NCI-H128 (cell line): ENCODE results near the gene AGBL3.
A peak's percentile ranks its signal among the peaks of the same experiment; 100 is the strongest.
"Not testable (repeated sequence)": the region's sequence is repeated elsewhere in the genome, so short reads cannot be mapped to it uniquely, and the experiment has no call there.

Experiments
- DNase-seq: peaks from one replicate; lab custom pipeline; 2025; ENCODE audit not compliant: unreplicated experiment; lab: John Stamatoyannopoulos, UW

The AGBL3 gene

DNA sequence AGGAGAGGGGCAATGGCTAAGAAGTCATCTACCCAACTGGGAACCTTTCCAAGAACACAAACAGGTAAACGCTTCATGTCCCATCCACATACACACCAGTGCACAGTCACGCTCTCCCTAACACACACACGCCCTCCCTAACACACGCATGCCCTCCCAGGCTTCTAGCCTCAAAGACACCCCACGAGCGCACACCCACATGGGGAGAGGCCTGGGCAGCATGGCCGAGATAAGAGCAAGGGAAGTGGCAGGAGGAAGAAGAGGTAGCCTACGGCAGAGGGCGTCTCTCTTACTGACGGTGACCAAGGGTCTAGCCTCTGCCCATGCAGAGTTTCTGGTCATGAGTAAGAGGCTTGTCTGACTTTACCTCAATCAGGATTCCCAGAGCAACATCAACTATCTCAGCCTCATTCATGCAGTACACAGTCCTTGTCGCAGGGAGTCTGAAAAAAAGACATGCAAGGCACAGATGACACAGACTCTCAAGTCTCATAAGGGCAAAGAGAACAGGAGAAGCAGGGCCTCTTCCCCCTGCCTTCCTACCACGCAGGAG, 181.1 kb downstream of the AGBL3 start:
- DNase-seq, result no peak

DNA sequence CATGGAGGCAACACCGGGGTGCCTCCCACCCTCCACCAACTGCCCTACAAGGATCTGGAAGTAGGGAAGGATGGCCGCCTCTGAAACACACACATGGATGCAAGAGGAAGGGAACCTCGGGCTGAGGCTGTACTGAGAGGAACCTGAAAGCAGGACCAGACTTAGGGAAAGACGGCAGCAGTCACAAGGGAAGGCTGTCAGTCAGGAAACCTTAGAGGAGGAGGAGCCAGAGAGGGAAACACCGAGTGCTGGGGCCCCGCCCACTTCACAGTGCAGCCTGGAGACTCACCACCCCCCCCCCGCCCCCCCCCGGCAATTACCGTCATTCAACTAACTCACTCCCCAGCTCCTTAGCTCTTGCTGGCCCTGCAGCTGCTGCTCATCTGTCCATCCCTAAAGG, 181.7 kb downstream of the AGBL3 start:
- no peak for DNase-seq

DNA sequence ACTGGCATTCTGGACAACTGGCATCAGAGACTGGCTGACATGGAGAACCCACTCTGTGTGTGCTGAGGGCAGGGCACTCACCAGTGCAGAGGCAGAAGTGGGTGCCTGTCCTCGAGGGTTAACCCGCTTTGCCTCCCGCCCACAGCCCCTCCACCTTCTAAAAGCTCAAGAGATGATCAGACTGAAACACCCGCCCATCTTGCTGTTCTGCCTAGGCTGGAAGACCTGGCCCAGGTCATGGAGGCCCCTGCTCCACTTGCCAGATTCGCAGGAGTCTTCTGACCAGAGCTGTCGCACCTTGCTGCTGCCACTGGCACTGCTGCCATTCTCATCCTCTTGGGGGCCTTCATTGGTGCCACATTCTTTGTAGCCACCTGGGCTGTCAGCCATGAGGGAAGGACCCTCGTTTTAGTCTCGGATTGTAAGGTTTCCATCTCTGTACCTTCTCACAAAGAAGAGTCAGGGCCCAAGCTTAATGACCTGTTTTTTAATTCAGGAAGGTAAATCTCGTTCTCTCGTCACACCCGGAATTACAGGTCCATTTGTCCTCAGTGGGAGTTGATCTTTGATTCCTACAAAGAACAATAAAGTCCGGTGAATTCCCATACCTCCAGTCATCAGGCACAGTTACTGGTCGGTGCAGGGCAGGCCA, 182.3 kb downstream of the AGBL3 start:
- no peak for DNase-seq

DNA sequence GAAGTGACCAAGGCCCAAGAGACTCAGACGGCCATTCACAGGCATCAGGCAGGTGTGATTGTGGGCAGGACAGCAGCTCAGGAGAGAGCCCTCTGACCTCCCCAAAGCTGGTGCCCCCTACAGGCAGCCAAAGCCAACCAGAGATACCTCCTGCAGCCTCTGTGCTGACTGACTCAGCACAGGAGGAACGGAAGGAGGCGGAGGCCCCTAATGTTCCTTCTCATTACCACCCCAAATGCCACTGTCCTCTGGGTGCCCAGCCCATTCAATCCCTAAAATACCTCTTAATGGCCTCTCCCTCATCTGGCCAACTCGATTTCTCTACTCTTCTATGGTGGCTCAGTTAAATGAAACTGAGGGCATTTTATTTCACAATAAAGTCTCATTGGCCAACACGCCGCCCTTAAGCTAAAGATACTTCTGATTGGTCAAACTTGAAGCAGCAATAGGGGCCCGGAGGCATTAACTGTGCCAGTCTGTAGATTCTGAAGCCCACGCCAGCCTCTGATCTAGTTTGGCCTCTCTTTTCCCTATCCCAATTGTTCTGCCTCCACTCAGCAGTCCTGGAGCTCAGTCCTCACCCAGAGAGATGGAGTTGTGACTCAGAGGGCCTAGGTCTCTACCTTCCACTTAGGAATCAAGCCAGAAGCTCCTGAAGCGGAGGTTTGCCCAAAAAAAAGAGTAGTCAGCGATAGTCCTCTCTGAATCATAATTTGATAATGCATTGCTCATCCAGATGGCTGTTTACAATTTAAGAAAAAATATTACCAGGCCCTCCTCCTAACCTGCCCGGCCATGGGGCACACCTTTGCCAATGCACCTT, 183.0 kb downstream of the AGBL3 start:
- no peak for DNase-seq

DNA sequence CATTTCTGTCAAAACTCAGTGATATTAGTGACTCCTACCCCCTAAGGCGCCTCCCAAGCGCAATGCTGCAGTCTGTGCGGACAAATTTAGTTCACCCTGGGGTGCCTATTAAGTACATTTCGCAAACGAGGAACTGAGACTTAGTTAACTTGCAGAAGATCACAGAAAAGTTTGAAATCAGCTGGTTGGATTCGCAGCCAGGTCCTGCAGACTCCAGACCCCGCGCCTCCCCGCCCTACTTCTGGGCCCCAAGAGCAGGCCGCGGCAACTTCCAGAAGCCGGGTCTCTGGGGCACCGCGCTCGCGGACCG, 183.6 kb downstream of the AGBL3 start:
- DNase-seq, result no peak

DNA sequence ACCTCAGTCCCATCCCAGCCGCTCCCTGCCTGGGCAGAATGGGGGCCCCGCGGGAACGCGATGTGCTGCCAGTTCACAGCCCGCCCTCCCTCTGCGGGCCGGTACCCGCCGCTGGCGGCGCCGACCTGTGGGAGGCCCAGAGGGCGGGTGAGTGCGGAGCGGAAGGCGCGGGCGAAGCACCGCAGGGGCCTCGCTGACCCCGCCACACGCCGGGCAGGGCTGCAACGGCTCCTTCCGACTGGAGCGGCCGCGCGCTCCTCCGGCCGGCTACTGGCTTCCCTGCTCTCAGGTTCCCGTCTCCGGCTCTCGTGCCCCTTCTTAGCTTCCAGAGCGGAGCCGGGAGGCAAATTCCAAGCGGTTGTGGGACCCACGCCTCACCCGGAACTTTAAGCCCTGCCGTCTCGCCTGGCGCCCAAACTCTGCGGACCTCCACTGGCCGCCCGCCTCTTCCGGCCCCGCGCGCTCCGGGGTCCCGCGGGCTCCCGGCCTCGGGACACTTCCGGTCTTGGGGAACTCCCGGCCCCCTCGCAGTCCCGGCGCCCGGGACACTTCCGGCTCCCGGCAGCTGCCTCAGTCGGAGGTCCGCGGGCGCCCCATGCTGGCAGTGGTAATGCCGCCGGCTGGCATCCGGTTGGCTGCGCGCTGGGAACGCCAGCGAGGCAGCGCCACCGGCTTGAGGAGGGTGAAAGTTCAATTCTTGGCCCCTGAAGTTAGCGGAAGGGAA, 184.1 kb downstream of the AGBL3 start, which contains the start of gene CYREN:
CYREN (minus strand) TSS at position 434 of the 724 bp plus-strand sequence. CDS start 1,785 bp downstream, outside the sequence.
- DNase-seq, result peak; percentile 61

DNA sequence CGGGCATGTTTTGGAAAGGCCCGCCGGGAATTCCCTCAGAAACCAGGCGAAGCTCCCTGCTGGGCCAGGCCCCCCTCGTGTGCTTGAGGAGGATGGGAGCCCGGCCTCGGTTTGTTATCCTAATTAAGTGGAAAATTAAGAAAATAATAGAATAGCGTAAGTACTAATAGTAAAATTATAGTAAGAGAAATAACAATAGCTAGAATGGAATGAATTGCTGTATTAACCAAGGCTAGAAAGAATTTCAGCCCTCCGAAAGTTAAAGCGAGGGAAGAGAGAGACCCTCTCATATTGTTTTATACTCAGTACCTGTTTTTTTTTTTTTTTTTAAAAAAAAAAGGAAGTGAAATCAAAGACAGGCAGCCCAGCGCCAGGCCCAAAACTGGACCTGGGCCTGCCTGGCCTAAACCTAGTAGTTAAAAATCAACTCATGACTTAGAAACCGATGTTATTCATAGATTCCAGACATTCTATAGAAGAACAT, 184.7 kb downstream of the AGBL3 start:
- DNase-seq, result not testable (repeated sequence)

DNA sequence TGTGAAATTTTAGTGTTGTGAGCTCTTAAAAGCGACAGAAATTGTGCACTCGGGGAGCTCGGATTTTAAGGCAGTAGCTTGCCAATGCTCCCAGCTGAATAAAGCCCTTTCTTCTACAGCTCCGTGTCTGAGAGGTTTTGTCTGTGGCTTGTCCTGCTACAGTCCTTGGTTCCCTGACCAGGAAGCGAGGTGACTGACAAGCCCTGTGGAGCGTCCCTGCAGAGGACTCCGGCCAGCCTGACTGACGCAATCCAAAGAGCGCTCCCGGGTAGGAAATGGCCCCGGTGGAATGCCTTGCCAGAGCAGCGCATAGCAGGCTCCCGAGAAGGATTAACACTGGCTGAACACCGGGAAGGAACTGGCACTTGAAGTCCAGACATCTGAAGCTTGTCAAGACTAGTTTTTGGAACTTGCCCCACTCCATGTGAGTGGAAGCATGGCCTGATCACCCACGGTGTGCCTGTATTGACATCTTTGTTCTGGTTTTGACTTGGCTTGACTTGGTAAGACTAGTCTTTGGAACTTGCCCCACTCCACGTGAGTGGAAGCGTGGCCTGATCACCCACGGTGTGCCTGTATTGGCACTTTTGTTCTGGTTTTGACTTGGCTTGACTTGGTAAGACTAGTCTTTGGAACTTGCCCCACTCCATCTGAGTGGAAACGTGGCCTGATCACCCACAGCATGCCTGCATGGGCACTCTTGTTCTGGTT, 185.4 kb downstream of the AGBL3 start:
- DNase-seq, result not testable (repeated sequence)

DNA sequence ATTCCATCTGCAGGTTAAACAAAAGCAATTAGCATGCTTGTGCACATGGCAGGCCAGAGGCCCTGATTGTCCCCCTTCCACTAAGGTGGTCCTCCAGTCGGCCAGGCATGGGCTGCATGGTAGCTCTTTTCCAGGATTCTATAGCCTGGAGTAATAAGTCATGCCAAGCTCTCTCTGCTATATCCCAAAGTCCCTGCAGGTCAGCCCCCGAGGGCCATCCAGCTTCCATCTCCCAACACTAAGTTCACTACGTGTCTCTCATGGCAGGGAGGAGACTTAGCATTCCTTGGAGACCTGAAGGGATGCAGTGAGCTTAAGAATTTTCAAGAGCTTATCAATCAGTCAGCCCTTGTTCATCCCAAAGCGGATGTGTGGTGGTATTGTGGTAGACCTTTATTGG, 187.6 kb downstream of the AGBL3 start:
- DNase-seq, result not testable (repeated sequence)

DNA sequence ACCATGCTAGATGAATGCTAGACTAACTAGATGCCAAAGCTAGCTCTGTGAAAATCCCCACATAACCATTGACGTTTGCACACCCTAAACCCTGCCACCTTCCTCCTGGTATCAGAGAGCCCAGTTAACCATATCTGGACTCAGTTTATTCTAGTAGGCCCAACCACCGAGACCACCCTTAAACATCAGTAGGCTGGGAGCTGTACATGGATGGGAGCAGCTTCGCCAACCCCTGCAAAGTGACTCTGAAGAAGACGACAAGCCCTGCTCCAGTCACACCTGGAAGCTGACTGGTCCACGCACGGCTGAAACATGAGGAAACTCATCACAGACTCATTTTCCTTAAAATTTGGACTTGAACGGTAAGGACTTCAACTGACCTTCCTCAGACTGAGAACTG, 188.6 kb downstream of the AGBL3 start:
- no peak for DNase-seq

DNA sequence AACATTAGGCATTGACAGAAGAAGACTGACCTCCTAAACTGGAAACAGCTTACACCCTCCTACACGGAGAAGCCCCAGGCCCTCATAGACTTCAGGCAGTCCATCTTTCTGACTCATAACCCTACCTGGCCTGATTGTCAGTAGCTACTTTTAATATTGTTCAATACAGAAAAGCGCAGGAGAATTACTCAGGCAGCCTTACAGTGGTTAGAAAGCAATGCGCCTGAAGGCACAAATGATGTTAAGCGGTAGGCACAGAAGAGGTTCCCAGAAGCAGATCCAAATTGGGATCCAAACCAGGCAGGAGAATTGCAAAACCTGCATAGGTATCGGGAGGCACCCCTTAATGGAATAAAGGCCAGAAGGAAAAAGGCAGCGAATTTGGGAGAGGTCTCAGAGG, 189.6 kb downstream of the AGBL3 start:
- DNase-seq, result no peak

DNA sequence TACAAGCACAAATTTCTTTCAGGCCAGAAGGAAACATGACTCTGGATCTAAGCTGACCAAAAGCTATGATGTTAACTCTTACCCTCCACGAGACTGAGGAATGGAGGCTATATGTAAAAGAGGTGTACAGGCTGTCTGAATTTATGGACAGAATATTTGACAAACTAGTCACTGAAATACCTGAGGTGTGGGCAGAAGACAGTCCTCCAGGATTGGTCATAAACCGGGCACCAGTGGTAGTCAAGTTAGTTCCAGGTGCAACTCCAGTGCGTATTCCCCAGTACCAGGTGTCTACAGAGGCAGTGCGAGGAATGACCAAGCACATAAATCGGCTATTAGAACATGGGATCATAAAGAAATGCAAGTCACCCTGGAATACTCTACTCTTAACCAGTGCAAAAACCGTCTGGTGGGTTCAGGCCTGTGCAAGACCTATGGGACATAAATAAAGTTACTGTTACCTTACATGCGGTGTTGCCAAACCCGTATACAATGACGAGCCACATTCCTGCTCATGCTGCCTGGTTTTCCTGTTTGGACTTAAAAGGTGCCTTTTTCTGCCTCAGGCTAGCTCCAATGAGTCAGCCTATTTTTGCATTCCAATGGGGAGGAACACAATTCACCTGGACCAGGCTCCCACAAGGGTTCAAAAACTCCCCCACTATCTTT, 190.9 kb downstream of the AGBL3 start:
- no peak for DNase-seq

DNA sequence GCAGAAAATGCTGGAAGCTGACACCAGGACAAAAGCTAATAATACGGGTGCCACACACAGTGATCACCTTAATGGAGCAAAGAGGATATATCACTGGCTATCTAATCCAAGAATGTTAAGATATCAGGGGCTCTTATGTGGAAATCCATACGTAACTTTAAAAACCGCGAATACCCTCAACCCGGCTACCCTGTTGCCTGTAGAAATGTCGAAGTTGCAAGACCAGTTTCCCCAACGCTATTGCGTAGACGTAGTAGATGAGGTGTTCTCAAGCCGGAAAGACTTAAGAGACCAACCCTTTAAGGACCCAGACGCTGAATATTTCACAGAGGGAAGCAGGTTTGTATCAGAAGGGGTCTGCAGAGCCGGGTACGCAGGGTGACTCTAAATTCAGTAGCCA, 192.1 kb downstream of the AGBL3 start:
- DNase-seq, result no peak

DNA sequence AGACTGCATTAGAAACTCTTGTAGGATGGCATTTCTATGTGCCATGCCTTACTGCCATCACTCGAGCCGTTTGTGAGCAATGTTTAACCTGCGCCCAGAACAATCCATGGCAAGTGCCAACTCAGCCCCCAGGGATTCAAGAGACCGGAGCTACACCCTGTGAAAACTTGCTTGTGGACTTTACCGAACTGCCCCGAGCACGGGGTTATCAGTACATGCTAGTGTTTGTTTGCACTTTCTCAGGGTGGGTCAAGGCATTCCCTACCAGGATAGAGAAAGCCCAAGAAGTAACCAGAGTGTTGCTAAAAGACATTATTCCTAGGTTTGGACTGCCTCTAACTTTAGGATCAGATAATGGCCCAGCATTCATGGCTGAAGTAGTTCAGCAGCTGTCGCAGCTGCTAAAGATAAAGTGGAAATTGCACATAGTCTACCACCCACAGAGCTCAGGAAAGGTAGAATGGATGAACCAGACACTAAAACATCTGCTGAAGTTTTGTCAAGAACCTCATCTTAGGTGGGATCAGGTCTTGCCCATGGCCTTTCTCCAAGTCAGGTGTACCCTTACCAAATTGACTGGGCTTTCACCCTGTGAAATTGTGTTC, 193.1 kb downstream of the AGBL3 start:
- DNase-seq, result no peak

DNA sequence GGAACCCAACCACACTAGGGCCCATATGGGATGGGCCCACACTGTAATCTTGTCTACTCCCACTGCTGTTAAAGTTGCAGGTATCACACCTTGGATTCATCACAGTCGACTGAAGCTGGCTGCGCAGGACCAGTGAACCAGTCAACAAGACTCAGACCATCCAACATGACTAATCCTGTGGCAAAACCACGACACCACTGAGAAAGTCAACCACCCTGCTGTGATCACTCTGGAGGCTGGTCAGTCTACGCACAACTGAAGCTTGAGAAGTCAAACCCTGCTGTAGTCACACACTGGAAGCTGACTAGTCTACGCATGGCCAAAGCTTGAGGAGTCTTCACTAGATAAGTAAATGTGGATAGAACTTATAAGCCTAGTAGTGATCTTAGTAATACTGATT, 193.8 kb downstream of the AGBL3 start:
- DNase-seq, result no peak

DNA sequence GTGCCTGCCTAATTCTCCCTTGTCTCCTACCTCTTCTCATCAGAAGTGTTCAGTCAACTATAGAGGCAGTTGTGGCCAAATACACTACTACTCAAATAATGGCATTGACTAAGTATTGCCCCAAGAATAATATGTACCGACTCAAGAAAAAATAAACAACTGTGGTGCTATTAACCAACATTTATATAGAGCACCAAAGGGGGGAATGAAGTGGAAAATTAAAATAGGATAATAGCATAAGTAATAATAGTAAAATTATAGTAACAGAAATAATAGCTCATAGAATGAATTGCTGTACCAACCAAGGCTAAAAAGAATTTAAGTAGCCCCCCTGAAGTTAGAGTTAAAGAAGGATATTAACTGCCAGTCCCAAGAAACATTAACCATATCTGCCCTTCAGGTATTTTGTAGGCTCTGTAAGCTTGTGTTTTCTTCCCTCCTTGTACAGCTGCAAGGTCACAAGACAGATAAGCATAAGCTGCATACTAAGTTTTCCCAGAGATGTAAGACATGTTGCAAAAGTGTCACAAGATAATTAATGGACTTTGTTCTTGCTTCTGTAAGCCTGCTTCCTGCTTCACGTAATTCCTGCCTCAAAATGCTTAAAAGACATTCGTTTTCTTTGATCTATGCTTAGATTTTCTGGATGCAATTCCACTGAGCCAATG, 195.1 kb downstream of the AGBL3 start:
- no peak for DNase-seq

DNA sequence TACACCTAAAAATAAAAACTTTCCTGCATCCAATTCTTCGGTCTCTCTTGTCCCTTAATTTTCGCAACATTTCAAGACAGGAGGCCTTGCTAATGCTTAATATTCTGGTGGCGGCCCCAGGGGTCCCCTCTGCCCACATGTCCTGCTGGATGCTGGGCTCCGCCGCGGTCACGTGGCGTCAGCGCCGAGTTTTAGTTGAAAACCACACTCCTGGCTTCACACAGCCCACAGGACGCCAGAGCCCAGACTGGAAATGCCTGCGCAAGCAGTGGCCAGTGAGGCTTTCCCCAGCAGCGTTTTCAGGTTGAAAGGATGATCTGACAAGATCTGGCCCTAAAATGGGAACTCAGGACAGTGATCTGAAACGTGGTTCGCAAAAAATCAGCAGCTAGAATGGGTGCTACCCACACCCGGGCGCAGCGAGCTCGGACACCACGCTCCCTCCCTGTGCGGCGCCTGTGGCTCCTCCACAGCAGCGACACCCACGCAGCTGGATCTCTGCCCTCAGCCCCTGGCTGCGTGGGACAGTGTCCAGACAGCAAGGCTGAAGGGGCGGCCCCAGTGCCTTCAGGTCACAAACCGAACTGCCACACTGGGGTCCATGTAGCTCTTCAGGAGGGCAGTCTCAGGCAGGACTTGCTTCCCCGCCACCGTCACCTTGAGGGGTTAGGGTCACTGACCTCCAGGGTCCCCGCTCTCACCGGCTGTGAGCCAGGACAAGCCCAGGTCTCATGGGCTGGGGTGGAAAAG, 195.8 kb downstream of the AGBL3 start:
- no peak for DNase-seq

DNA sequence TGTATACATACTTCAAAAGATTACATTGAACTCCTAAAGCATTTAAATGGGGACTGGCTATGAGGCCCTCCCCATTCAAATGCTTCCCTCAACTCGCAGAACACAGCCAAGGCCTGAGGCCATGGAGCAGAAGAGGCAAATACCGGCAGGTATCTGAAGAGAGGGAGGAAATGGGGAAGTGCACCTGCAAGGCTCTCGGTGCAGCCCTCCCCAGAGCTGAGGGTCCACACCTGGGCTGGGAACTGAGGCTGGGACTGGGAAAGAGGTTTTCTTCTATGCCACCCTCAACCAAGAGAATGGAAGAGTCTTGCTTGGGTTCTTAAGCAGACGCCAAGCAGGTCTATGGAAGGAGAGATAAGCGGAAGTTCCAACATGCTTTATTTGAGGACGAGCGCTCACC, 197.2 kb downstream of the AGBL3 start:
- DNase-seq, result no peak
